ENCODE measurements around the gene NXNL2. TPM values are rescaled to one million over a fixed set of nuclear protein-coding genes. Genes with fewer than 3 reads are reported as not detected.

NXNL2 gene
- total and polyA plus RNA-seq, 9 donors: 0.18 to 0.57 (median 0.30) TPM; not detected in 1

DNA sequence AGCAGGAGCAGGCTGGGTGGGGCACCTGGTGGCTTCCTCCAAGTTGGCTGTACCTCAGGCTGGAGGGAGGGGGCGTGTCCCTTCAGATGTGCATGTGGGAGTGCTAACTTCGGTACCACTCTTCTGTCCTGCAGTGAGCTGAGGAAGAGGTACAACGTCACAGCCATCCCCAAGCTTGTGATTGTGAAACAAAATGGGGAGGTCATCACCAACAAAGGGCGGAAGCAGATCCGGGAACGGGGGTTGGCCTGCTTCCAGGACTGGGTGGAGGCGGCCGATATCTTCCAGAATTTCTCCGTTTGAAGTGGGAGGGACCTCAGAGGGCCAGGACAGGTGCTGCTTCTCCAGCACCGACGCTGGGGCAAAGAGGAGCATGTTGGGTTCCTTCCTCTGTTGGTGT is 9.3 kb downstream of the NXNL2 start:
- Histone ChIP-seq H3K4me1 (ENCODE audit: control insufficient read depth, insufficient read depth, low read length) (no peaks in the 10 kb centered on the region), H3K27ac (ENCODE audit: low read length) (no peak overlapping the region), H3K27me3 (ENCODE audit: control insufficient read depth, insufficient read depth, low read length) (no peaks in the 10 kb centered on the region), H3K36me3 (ENCODE audit: control insufficient read depth, insufficient read depth, low read length) (no peaks in the 10 kb centered on the region), H3K4me3 (ENCODE audit: low read length) (no peak overlapping the region), H3K9me3 (replicated peaks; ENCODE audit: control insufficient read depth, low read depth, low read length) (peaks cover 5% of the 10 kb centered on the region)
- DNase-seq: peak; percentile 19
- 52% methylated on average over 7 of the region's 11 CpGs for WGBS (ENCODE audit: insufficient coverage)

DNA sequence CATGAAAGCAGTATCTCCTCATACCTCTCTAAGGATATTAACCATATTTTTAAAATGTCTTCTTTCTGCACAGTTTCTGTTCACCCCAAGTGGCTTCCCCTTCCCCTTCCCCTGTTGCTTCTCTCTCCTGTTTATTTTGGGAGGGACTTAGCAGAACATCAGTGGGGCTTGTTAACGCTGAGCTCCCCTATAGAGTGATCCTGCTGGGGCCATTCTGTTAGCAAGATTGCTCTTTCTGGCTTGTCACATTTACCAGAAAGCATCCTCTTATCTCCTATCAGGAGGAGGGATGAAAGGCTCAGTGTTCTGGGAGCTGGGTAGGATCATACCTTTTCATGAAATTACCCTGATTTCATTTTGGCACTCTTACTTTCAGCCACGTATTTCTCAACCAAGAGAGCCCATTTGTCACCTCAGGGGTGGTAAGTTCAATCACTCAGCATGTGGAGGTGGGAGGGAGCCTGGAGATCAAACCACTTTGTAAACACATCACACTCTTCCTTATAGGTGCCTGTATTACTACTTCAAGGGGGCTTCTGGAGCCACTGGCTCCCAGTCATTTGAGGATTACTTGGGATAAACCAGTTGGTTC is 16.7 kb downstream of the NXNL2 start:
- no peak overlapping the region for H3K27ac ChIP-seq (ENCODE audit: low read length)
- H3K36me3 ChIP-seq (ENCODE audit: control insufficient read depth, insufficient read depth, low read length): no peaks in the 10 kb centered on the region
- no peak for DNase-seq
- WGBS (ENCODE audit: insufficient coverage): no CpG with 5 or more reads among the region's 2 CpGs
- H3K9me3 ChIP-seq (replicated peaks; ENCODE audit: control insufficient read depth, low read depth, low read length): peaks cover 9% of the 10 kb centered on the region
- no peaks in the 10 kb centered on the region for H3K4me1 ChIP-seq (ENCODE audit: control insufficient read depth, insufficient read depth, low read length)
- no peak overlapping the region for H3K4me3 ChIP-seq (ENCODE audit: low read length)
- H3K27me3 ChIP-seq (ENCODE audit: control insufficient read depth, insufficient read depth, low read length): no peaks in the 10 kb centered on the region

DNA sequence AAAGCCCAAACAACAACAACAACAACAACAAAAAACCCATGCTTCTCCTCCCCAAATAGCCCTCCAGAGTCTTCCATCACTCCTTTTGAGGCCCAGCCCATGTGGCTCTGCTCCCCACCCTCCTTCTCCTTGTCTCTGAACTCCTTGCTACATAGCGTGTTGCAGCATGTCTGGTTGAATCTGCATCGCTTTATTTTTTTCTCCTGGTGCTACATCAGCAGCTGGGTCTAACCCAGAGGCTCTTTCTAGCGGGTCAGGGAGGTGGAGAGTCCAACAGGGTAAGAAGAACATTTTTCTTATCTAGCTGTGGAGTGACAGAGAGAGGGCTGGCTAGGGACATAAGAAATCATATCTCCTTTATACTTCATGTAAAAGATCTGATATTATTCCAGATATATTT is 18.4 kb downstream of the NXNL2 start:
- Histone ChIP-seq H3K36me3 (ENCODE audit: control insufficient read depth, insufficient read depth, low read length) (no peaks in the 10 kb centered on the region), H3K4me1 (ENCODE audit: control insufficient read depth, insufficient read depth, low read length) (no peaks in the 10 kb centered on the region), H3K9me3 (replicated peaks; ENCODE audit: control insufficient read depth, low read depth, low read length) (peaks cover 9% of the 10 kb centered on the region), H3K4me3 (ENCODE audit: low read length) (no peak overlapping the region), H3K27me3 (ENCODE audit: control insufficient read depth, insufficient read depth, low read length) (no peaks in the 10 kb centered on the region), H3K27ac (ENCODE audit: low read length) (no peak overlapping the region)
- WGBS (ENCODE audit: insufficient coverage): 79% methylated on average over 2 of the region's 3 CpGs
- no peak for DNase-seq

DNA sequence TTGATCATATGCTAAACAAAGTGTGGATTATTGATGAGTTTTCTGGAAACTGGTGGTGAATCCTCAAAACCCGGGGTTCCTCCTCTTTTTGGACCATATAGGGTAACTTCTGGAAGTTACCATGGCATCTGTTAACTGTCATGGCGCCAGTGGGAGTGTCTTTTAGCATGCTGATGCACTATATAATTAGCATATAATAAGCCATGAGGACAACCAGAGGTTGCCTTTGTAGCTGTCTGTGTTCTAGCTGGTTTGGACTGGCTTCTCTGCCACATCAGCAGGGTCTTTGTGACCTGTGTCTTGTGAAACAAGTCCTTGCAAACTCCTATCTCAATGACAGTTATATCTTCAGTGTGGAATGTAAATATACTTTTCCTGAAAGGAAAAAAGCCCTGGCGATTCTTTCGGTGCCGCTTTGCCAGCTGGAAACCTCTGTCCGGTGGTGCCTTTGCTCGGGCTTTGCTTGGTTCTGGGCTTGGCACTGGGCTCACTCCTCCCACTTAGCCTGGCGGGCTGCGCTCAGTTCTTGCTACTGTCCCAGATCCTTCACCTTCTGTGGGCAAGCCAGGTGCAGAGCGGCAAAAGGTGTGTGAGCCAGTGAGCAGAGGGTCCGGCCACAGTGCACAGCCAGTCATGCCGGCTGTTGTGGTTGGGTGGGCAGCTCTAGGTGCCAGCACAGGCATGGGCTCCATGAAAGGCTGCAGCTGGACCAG is 20.4 kb downstream of the NXNL2 start:
- WGBS (ENCODE audit: insufficient coverage): 90% methylated on average over 8 of the region's 12 CpGs
- Histone ChIP-seq H3K4me3 (ENCODE audit: low read length) (no peak overlapping the region), H3K4me1 (ENCODE audit: control insufficient read depth, insufficient read depth, low read length) (no peaks in the 10 kb centered on the region), H3K36me3 (ENCODE audit: control insufficient read depth, insufficient read depth, low read length) (no peaks in the 10 kb centered on the region), H3K27ac (ENCODE audit: low read length) (no peak overlapping the region), H3K9me3 (replicated peaks; ENCODE audit: control insufficient read depth, low read depth, low read length) (no peaks in the 10 kb centered on the region), H3K27me3 (ENCODE audit: control insufficient read depth, insufficient read depth, low read length) (no peaks in the 10 kb centered on the region)
- no peak for DNase-seq

DNA sequence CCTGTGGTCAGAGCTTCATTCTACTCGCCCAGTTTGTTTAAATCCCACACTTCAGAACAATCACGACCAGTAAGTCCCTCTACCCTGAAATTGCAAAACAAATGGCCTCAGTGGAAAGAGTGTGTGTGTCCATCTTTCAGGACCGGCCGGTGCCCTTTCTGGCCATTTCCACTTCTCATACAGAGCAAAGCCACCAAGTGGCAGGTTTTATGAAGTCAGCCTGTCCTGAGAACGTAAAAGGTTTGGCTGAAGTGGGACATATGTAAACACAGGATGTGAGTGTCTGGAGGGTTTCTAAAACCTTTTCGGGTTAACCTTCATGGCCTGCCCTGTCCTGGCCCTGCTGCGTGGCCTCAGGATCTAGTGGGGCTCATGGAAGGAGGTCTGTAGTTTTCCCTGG is 24.7 kb downstream of the NXNL2 start:
- Histone ChIP-seq H3K4me3 (ENCODE audit: low read length) (no peak overlapping the region), H3K4me1 (ENCODE audit: control insufficient read depth, insufficient read depth, low read length) (no peaks in the 10 kb centered on the region), H3K36me3 (ENCODE audit: control insufficient read depth, insufficient read depth, low read length) (no peaks in the 10 kb centered on the region), H3K27me3 (ENCODE audit: control insufficient read depth, insufficient read depth, low read length) (no peaks in the 10 kb centered on the region), H3K9me3 (replicated peaks; ENCODE audit: control insufficient read depth, low read depth, low read length) (no peaks in the 10 kb centered on the region), H3K27ac (ENCODE audit: low read length) (no peak overlapping the region)
- no CpG with 5 or more reads among the region's 7 CpGs for WGBS (ENCODE audit: insufficient coverage)
- DNase-seq: no peak

DNA sequence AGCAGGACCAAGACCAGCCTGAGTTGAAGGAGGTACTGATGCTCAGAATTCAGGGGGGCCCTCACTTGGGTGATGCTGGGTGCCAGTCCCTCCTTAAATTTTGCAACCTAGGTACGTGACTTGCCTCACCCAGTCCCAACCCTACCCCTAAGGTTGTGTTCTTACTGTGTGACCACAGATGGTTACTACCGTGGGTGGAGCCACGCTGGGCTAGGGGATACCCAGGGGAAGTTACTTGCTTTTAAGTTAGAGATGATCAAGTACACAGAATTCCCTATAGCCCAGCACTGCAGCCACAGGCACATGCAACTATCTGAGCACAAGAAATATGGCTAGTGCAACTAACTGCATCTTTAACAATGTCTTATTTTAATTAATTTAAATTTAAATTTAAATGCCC is 32.9 kb downstream of the NXNL2 start:
- Histone ChIP-seq H3K4me3 (ENCODE audit: low read length) (no peak overlapping the region), H3K36me3 (ENCODE audit: control insufficient read depth, insufficient read depth, low read length) (no peaks in the 10 kb centered on the region), H3K9me3 (replicated peaks; ENCODE audit: control insufficient read depth, low read depth, low read length) (no peaks in the 10 kb centered on the region), H3K4me1 (ENCODE audit: control insufficient read depth, insufficient read depth, low read length) (no peaks in the 10 kb centered on the region), H3K27ac (ENCODE audit: low read length) (no peak overlapping the region), H3K27me3 (ENCODE audit: control insufficient read depth, insufficient read depth, low read length) (no peaks in the 10 kb centered on the region)
- DNase-seq: no peak
- WGBS (ENCODE audit: insufficient coverage): no CpG with 5 or more reads among the region's 3 CpGs

DNA sequence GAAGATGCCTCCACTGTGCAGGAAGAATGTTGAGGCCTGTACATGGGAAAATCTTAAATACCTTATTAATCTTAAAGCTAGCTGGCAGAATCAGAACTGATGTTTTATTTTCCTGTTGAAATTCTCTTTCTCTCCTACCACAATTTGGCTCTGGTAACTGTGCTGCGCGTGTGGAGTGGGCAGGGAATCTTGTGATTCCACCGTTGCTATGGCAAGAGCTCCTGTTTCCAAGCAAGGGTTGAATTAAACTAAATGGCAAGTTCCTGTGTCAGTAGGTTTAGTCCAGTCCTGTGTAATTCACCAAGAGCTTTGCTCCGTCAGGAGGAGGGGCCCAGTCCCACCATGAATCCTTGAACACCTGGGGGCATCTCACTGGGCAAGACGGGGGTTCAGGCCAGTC is 36.4 kb downstream of the NXNL2 start:
- Histone ChIP-seq H3K9me3 (replicated peaks; ENCODE audit: control insufficient read depth, low read depth, low read length) (no peaks in the 10 kb centered on the region), H3K4me3 (ENCODE audit: low read length) (no peak overlapping the region), H3K4me1 (ENCODE audit: control insufficient read depth, insufficient read depth, low read length) (peaks cover 6% of the 10 kb centered on the region), H3K27me3 (ENCODE audit: control insufficient read depth, insufficient read depth, low read length) (no peaks in the 10 kb centered on the region), H3K27ac (ENCODE audit: low read length) (no peak overlapping the region), H3K36me3 (ENCODE audit: control insufficient read depth, insufficient read depth, low read length) (no peaks in the 10 kb centered on the region)
- 78% methylated on average over 4 of the region's 5 CpGs for WGBS (ENCODE audit: insufficient coverage)
- peak; percentile 50 for DNase-seq

DNA sequence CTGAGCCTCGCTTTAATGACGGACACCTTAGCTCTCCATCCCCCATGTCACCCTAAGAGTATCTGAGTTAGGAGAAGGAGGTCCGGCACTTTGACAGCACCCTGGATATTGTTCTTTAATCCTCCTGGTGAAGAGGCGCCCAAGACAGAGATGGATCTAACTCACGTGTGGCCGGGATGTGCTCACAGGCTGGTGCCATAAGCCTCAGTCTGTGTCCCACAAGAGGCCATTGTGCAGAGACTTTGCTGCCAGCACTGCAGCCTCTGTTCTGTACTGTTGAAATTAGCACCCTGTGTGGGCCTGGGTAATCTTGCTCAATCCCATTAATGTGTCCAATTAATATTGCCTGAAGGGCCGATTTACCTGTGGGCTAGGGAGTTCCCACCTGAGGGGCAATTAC is 37.7 kb downstream of the NXNL2 start:
- Histone ChIP-seq H3K27me3 (ENCODE audit: control insufficient read depth, insufficient read depth, low read length) (no peaks in the 10 kb centered on the region), H3K9me3 (replicated peaks; ENCODE audit: control insufficient read depth, low read depth, low read length) (no peaks in the 10 kb centered on the region), H3K27ac (ENCODE audit: low read length) (no peak overlapping the region), H3K4me1 (ENCODE audit: control insufficient read depth, insufficient read depth, low read length) (peaks cover 6% of the 10 kb centered on the region), H3K4me3 (ENCODE audit: low read length) (no peak overlapping the region), H3K36me3 (ENCODE audit: control insufficient read depth, insufficient read depth, low read length) (no peaks in the 10 kb centered on the region)
- no peak for DNase-seq
- WGBS (ENCODE audit: insufficient coverage): 97% methylated on average over 4 of the region's 7 CpGs

DNA sequence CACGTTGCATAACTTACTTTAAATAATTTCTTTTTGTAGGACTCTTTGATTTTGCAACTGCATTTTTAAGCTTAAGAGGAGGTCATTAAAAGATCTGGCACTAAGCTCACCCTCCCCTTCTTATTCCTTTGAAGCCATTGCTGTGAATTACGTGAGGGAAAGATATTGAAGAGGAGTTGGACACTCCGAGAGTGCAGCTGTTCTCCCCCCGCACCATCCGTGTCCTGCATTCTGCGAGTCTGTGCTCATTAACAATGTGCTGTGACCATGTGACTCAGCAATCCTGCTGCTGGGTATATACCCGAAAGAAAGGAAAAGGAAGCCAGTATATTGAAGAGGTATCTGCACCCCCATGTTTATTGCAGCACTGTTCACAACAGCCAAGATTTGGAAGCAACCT is 40.0 kb downstream of the NXNL2 start:
- no peak overlapping the region for H3K27ac ChIP-seq (ENCODE audit: low read length)
- no peak overlapping the region for H3K4me3 ChIP-seq (ENCODE audit: low read length)
- no peaks in the 10 kb centered on the region for H3K36me3 ChIP-seq (ENCODE audit: control insufficient read depth, insufficient read depth, low read length)
- no peaks in the 10 kb centered on the region for H3K9me3 ChIP-seq (replicated peaks; ENCODE audit: control insufficient read depth, low read depth, low read length)
- no peaks in the 10 kb centered on the region for H3K27me3 ChIP-seq (ENCODE audit: control insufficient read depth, insufficient read depth, low read length)
- peak; percentile 60 for DNase-seq
- 13% methylated on average over 3 of the region's 7 CpGs for WGBS (ENCODE audit: insufficient coverage)
- H3K4me1 ChIP-seq (ENCODE audit: control insufficient read depth, insufficient read depth, low read length): peaks cover 8% of the 10 kb centered on the region

DNA sequence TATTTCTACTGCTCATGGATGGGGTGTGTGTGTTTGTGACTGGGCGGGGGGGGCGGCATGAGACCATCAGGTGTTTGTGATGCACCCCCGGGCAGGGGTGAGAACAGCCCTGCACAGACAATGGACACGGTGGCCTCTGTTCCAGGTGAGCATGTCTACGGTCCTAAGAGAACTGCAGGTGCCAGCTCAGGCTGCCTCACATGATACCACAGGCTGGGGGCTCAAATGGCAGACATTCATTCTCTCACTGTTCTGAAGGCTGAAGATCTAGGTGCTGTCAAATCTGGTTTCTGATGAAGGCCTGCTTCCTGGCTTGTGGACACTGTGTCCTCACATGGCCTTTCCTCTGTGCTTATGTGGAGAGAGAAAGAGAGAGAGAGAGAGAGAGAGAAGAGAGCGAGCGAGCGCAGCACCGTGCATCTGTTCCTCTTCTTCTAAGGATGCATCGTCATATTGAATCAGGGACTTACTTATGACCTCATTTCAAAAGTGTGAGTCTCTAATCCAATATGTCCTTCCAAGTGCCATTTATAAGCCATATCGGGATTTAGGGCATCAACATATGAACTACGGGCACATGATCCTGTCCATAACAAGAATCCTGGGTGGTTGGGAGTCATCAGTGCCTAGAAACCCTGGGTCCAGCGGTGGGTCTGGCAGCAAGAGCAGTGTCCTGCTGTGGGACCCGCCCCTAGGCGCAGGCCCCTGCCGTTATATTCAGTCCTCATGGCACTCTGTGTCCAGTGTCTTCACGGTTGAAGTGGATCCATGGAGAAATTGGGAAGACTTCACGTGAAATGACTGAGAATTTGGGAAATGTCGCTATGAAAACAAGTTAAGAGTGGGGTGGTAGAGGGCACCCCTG is 42.5 kb downstream of the NXNL2 start:
- Histone ChIP-seq H3K4me1 (ENCODE audit: control insufficient read depth, insufficient read depth, low read length) (peaks cover 8% of the 10 kb centered on the region), H3K27ac (ENCODE audit: low read length) (no peak overlapping the region), H3K4me3 (ENCODE audit: low read length) (no peak overlapping the region), H3K9me3 (replicated peaks; ENCODE audit: control insufficient read depth, low read depth, low read length) (no peaks in the 10 kb centered on the region), H3K36me3 (ENCODE audit: control insufficient read depth, insufficient read depth, low read length) (no peaks in the 10 kb centered on the region), H3K27me3 (ENCODE audit: control insufficient read depth, insufficient read depth, low read length) (no peaks in the 10 kb centered on the region)
- DNase-seq: no peak
- WGBS (ENCODE audit: insufficient coverage): 75% methylated on average over 9 of the region's 19 CpGs
